NCI-H524 (cell line): ENCODE results near the gene PTGES3.
"Not testable (repeated sequence)": the region's sequence is repeated elsewhere in the genome, so short reads cannot be mapped to it uniquely, and the experiment has no call there.

Experiments used
- DNase-seq, 2 experiments: peaks; one replicate each; lab custom pipeline; 2025; lab: John Stamatoyannopoulos, UW

PTGES3 gene

DNA sequence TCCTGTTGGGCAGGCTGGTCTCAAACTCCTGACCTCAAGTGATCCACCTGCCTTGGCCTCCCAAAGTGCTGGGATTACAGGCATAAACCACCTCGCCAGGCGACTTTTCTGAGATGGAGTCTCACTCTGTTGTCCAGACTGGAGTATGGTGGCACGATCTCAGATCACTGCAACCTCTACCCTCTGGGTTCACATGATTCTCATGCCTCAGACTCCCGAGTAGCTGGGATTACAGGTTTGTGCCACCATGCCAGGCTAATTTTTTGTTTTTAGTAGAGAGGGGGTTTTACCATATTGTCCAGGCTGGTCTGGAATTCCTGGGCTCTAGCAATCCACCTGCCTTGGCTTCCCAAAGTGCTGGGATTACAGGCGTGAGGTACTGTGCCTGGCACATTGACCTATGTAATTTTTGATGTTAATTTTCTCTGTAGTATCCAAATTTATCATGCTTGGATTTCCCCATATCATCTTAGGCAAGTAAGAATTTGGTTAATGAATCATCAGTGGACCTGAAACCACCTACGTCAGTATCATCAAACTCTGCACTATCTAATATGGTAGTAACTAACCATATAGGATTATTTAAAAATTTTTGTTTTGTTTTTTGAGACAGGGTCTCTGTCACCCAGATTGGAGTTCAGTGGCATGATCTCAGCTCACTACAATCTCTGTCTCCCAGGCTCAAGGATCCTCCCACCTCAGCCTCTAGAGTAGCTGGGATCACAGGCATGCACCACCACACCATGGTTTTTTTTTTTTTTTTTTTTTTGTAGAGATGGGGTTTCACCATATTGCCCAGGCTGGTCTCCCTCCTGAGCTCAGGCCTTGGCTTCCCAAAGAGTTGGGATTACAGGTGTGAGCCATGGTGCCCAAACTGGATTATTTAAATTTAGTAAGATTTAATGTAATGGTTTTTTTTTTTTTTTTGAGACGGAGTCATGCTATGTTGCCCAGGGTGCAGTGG is 30.4 kb downstream of the PTGES3 start:
- DNase-seq: no peak

DNA sequence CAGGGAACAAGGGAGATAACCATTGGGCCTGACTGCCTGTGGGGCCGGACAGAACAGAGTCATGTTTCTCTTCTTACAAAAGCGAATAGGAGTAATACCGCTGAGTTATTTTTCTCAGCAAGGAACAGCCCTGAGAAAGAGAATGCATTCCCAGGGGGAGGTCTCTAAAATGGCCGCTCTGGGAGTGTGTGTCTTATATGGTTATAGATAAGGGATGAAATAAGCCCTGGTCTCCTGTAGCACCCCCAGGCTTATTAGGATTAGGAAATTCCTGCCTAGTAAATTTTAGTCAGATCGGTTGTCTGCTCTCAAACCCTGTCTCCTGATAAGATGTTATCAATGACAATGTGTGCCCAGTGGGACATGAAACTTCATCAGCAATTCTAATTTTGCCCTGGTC is 34.3 kb downstream of the PTGES3 start:
- DNase-seq: not testable (repeated sequence)

- DNase-seq: not testable (repeated sequence)
Observed at GRCh38 chr12:56648023-56648422, 40.1 kb downstream of the PTGES3 start.

DNA sequence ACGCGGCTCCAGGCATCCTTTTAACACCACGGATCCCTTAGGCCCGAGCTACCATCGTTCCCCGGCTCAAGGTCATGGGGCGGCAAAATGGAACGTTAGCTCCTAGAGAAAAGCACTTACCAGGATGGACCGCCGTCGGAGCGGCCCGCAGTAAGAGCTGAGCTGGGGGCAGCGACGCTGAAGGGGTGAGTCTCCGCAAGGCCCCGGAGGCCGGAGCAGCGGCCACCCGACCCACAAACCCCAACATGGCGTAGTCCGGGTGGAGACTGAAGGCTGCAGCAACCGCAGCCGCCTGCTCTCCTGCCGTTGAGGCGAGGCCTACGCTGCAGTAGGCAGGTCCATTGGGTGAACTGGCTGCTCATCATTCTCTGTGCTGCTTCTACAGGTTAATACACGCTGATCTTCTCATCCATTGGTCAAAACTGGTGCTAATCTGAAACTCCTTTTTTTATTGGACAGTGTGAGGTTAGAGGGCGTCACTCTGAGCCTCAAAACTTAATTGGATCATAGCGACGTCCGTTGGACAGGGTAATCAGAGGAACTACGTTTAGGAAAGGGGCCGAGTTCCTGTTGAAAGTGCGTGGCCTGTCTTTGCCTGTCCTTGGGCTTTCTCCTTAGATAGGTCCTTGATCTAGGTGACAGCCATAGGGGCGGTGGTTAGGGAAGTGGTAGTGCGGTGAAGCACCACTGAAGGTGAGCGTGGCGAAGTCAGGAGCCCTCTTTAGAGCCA is 42.2 kb downstream of the PTGES3 start, which contains the start of gene ATP5F1B:
TSS of gene ATP5F1B (minus strand) at position 268 of the 730 bp plus-strand sequence. CDS start at position 247, 21 bp downstream.
- peak; percentile 97 to 99 for DNase-seq

DNA sequence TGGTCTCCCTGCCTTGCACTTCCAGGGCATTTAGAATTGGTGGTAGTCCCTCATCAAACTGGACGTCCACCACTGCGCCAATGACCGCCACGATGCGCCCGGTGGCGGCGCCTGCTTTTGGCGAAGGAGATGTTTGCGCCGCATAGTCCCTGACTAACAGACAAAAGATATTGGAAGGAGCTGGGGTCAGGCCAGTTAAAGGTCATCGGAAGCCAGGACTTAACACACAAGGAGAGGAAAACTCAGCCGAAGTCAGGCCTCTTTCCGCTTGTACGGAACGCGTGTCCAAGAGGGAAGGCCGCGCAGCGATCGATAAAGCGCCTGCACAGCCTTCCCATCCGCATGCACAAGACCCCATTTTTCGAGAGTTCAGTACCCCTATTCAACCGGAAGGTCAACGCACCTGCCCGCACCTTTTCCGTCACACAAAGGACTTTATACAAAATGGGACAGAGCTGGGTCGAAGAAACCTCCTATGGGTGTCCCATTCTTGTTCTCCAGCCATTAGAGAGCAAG is 42.8 kb downstream of the PTGES3 start:
- DNase-seq: peak in 1 of 2 experiments; percentile 22

DNA sequence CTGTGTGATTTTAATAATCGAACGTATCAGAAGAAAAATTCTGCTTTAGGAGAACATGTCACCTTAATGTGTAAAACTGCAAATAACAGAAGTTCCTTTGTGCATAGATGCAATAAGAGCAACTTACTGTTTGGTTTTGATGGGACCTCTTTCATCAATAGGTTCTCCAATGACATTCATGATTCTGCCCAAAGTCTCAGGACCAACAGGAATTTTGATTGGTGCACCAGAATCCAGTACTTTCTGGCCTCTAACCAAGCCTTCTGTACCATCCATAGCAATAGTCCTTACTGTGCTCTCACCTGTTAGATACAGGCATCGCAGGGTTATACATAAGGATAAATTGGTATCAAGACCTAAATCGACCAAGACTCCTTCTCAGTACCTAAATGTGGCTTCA is 43.4 kb downstream of the PTGES3 start:
- DNase-seq: no peak

- DNase-seq: no peak
Observed at GRCh38 chr12:56641219-56641618, 46.9 kb downstream of the PTGES3 start.

DNA sequence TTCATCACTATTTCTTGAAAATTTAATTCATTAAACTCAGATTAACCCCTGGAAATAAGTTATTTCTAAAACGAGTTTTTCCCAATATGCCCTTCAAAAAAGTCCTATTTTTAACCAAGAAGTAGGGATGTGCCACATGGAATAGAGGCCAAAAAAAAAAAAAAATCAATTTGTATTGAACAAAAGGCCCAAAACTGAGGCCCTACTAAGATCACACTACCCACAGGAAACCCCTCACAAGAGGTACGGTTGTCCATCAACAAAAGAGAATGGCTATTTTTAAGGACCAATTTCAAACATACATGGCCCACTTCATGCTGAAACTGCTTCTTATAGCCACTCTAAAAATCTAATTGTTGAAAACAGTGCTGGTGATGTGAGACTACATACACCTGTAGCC is 50.5 kb downstream of the PTGES3 start:
- DNase-seq: no peak

GRCh38 chr12:56636675-56637540 is 51.2 kb downstream of the PTGES3 start:
- DNase-seq: peak; percentile 99

GRCh38 chr12:56635806-56636674 is 52.0 kb downstream of the PTGES3 start:
- DNase-seq: peak; percentile 67 to 80

DNA sequence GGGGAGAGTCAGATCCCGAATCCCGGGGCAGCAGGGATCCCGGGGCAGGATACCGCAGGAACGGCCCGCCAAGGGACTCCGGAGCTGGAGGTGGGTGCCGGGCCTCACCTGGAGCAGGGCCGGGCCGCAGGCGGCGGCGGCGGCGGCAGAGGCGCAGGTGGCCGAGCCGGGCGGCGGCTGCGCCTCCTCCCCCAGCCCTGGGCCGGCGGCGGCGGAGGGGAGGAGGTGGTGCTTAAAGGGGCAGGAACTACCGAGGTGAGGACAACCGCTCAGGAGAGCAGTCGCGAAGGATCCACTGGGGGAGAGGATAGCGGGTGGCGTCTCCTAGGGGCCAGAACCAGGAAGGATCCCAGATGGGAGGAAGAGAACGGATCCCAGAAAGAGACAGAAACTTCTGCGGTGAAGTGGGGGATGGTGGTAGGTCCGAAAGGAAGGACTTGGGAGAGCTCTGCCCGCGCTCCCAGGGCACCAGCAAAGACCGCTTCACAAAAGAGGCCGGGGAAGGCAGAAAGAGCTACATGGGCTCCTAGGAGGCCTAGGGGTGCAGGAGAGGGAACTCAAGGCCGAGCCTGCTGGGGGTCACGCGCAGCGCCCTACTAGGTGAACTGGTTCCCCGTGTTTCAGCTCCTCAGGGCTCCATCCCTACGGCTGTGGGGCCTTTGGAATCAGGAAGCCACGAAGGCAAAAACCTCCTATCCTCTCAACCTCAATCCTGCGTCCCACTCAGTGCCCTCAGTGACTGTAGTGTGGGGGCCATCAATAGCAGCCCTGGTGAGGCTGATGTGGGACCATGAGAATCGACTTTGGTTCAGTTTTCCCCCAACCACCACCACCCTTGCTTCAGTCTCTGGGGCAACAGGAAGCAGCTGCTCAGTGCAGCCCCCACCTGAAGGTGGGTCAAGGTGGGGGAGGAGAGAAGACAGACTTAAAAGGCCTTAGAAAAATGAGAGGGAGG is 53.0 kb downstream of the PTGES3 start:
- DNase-seq: peak; percentile 76 to 88

GRCh38 chr12:56634242-56634836 is 53.7 kb downstream of the PTGES3 start:
- peak; percentile 22 to 49 for DNase-seq

DNA sequence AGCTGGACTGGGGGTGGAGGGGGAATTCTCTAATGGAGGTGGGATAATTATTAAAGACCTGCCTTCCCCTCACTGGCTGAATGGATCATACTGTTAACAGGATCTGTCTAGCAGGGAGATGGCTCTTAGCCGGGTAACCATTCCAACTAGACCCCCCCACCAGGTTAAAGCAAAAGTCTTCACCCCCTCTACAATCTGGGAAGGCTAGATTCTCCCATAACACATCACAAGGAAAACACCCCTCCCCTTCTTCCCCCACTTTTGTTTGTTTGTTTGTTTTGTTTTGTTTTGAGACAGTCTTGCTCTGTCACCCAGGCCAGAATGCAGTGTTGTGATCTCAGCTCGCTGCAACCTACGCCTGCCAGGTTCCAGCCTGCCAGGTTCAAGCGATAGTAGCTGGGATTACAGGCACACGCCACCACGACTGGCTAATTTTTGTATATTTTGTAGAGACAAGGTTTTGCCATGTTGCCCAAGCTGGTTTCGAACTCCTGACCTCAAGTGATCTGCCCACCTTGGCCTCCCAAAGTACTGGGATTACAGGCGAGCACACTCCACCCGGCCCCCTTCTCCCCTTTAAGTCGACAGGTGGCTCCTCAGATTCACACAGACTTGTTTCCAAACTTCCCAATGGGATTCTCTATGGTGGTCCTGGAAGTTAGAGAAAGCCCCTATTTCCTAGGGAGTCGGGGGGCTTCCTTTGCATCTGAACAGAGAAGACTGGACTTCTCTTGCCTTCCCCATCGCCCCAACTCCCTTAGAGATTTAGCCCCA is 54.4 kb downstream of the PTGES3 start:
- peak in 1 of 2 experiments; percentile 40 for DNase-seq

- peak; percentile 45 to 49 for DNase-seq
Observed at GRCh38 chr12:56632701-56633467, 55.2 kb downstream of the PTGES3 start.

- peak; percentile 21 to 65 for DNase-seq
Observed at GRCh38 chr12:56631790-56632700, 56.0 kb downstream of the PTGES3 start.

DNA sequence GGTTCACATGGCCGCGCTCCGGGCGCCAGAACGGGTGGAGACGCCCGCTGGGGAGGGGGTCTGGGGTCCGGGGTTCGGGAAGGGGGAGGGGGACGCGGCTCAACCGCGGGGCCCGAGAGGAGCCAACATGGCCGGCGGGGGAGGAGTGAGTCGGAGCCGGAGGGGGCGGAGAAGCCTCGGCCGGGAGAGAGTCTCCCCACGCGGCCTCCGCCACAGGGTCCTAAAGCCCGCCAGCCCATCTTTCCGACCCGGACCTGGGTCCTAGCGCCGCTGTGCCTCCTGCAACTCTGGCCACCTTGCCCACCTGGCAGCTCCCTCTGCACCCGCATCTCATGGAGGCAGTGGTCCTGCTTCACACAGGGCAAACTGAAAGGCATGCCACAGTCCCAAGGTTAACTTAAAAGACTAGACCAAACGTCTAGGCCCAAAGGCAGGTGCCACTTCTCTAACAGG is 57.9 kb downstream of the PTGES3 start, which contains the start of gene BAZ2A:
TSS of gene BAZ2A (minus strand) at position 147 of the 453 bp plus-strand sequence. CDS start 12,796 bp downstream, outside the sequence.
- peak; percentile 26 to 66 for DNase-seq
